ENCODE results near the gene UPF2. TPM values are rescaled to one million over a fixed set of nuclear protein-coding genes. Genes with fewer than 3 reads are reported as not detected.

The UPF2 gene
- total RNA-seq, 1 donor from 2014 or later: 16.1 TPM

GRCh38 chr10:11884706-11885423 lies 157.7 kb downstream of the UPF2 start:
- H3K4me3 ChIP-seq (ENCODE audit: low read depth, low read length): no peak overlapping the region
- DNase-seq (ENCODE audit: low read depth) (peak; percentile 86), FAIRE-seq (no peak)
- no peaks in the 10 kb centered on the region for H3K27me3 ChIP-seq (ENCODE audit: control insufficient read depth, insufficient read depth, low read length)
- H3K36me3 ChIP-seq (ENCODE audit: control insufficient read depth, insufficient read depth, low read length): no peaks in the 10 kb centered on the region
- no peak for TF ChIP-seq CTCF (IDR thresholded peaks at IDR 0.05; ENCODE audit: insufficient read depth, low read length, severe bottlenecking)

GRCh38 chr10:11882646-11883375 lies 159.8 kb downstream of the UPF2 start:
- Histone ChIP-seq H3K27me3 (ENCODE audit: control insufficient read depth, insufficient read depth, low read length) (no peaks in the 10 kb centered on the region), H3K4me3 (ENCODE audit: low read depth, low read length) (no peak overlapping the region), H3K36me3 (ENCODE audit: control insufficient read depth, insufficient read depth, low read length) (no peaks in the 10 kb centered on the region)
- TF ChIP-seq CTCF (IDR thresholded peaks at IDR 0.05; ENCODE audit: insufficient read depth, low read length, severe bottlenecking): no peak
- FAIRE-seq (no peak), DNase-seq (ENCODE audit: low read depth) (no peak)

- TF ChIP-seq CTCF (IDR thresholded peaks at IDR 0.05; ENCODE audit: insufficient read depth, low read length, severe bottlenecking): no peak
- DNase-seq (ENCODE audit: low read depth) (peak; percentile 96), FAIRE-seq (peak; percentile 99)
- no peak overlapping the region for H3K4me3 ChIP-seq (ENCODE audit: low read depth, low read length)
- no peaks in the 10 kb centered on the region for H3K36me3 ChIP-seq (ENCODE audit: control insufficient read depth, insufficient read depth, low read length)
- no peaks in the 10 kb centered on the region for H3K27me3 ChIP-seq (ENCODE audit: control insufficient read depth, insufficient read depth, low read length)
These were observed 160.9 kb downstream of the UPF2 start for GRCh38 chr10:11881477-11882417.

GRCh38 chr10:11881030-11881476 lies 161.6 kb downstream of the UPF2 start:
- no peaks in the 10 kb centered on the region for H3K36me3 ChIP-seq (ENCODE audit: control insufficient read depth, insufficient read depth, low read length)
- TF ChIP-seq CTCF (IDR thresholded peaks at IDR 0.05; ENCODE audit: insufficient read depth, low read length, severe bottlenecking): no peak
- DNase-seq (ENCODE audit: low read depth) (no peak), FAIRE-seq (no peak)
- H3K27me3 ChIP-seq (ENCODE audit: control insufficient read depth, insufficient read depth, low read length): no peaks in the 10 kb centered on the region
- no peak overlapping the region for H3K4me3 ChIP-seq (ENCODE audit: low read depth, low read length)

GRCh38 chr10:11880151-11881029 lies 162.2 kb downstream of the UPF2 start:
- DNase-seq (ENCODE audit: low read depth): peak; percentile 47
- no peak for TF ChIP-seq CTCF (IDR thresholded peaks at IDR 0.05; ENCODE audit: insufficient read depth, low read length, severe bottlenecking)
- Histone ChIP-seq H3K27me3 (ENCODE audit: control insufficient read depth, insufficient read depth, low read length) (no peaks in the 10 kb centered on the region), H3K4me3 (ENCODE audit: low read depth, low read length) (no peak overlapping the region), H3K36me3 (ENCODE audit: control insufficient read depth, insufficient read depth, low read length) (no peaks in the 10 kb centered on the region)
- no peak for FAIRE-seq
